Body of pancreas (tissue), 4 donors: ENCODE results near the gene DUSP5.
"Not testable (repeated sequence)": the region's sequence is repeated elsewhere in the genome, so short reads cannot be mapped to it uniquely, and the experiment has no call there.

ENCODE experiments used
- CTCF ChIP-seq, 7 experiments: fragments of 450-650 bp in 4 of 7; fragments of 200-600 bp in 3 of 7; sonication (generic) in 3 of 7; IDR thresholded peaks; one replicate each; pipeline ENCODE4 v1.5.1; 2016 to 2019; ENCODE audit warnings: antibody characterized with exemption in 7 of 7
- POLR2A ChIP-seq, 3 donors: fragments of 450-650 bp; IDR thresholded peaks; one replicate each; pipeline ENCODE4 v1.6.1; 2016; ENCODE audit warnings: antibody characterized with exemption in 3 of 3, mild to moderate bottlenecking in 2 of 3

GRCh38 chr10:110528997-110529524 is 31.4 kb downstream of the DUSP5 start:
- not testable (repeated sequence) for TF ChIP-seq CTCF, POLR2A (IDR thresholded peaks at IDR 0.05)
